A673 (cell line): ENCODE data around the gene COQ8A. TPM values are rescaled to one million over a fixed set of nuclear protein-coding genes. Genes with fewer than 3 reads are reported as not detected.

ENCODE experiments used
- BruUV-seq: library from RNA; stranded (reverse); fragments of 400-500 nt; replicated peaks from 2 replicates; lab custom pipeline; 2021; lab: Mats Ljungman, UMichigan
- CTCF ChIA-PET: fragments of 300-600 bp; sonication (Branson Sonifier 250); formaldehyde crosslinking; loops from one replicate; lab custom pipeline; 2022; ENCODE audit warnings: antibody characterized with exemption; lab: Charles Lee
- POLR2A ChIA-PET: fragments of 300-600 bp; sonication (Branson Sonifier 250); formaldehyde crosslinking; loops from one replicate; lab custom pipeline; 2022; ENCODE audit warnings: antibody characterized with exemption; ENCODE audit not compliant: low non-redundant PET; lab: Charles Lee
- DNase-seq: peaks from one replicate; pipeline ENCODE4 v3.0.0-alpha.2; 2015; ENCODE audit warnings: low spot score
- H3K27ac ChIP-seq: fragments of 200-600 bp; sonication (generic); 2 replicates; pipeline ENCODE4 v1.5.1; 2016; ENCODE audit warnings: mixed run types, low read depth, mild to moderate bottlenecking, mixed read lengths, antibody characterized with exemption, low read length; ENCODE audit not compliant: poor library complexity, severe bottlenecking
- H3K27me3 ChIP-seq: fragments of 200-600 bp; sonication (generic); replicated peaks from 2 replicates; pipeline ENCODE4 v1.6.1; 2017; ENCODE audit warnings: mixed run types, low read depth, mild to moderate bottlenecking, mixed read lengths, antibody characterized with exemption, low read length; ENCODE audit not compliant: insufficient read depth, poor library complexity
- H3K36me3 ChIP-seq: fragments of 200-600 bp; sonication (generic); 2 replicates; pipeline ENCODE4 v1.6.1; 2016; ENCODE audit warnings: mixed run types, mild to moderate bottlenecking, mixed read lengths, antibody characterized with exemption, low read length; ENCODE audit not compliant: insufficient read depth, poor library complexity, severe bottlenecking
- H3K4me1 ChIP-seq: fragments of 200-600 bp; sonication (generic); 2 replicates; pipeline ENCODE4 v1.6.1; 2017; ENCODE audit warnings: mixed run types, mild to moderate bottlenecking, mixed read lengths, antibody characterized with exemption, low read length; ENCODE audit not compliant: insufficient read depth, poor library complexity, severe bottlenecking
- H3K4me3 ChIP-seq: fragments of 200-600 bp; sonication (generic); 2 replicates; pipeline ENCODE4 v1.5.1; 2016; ENCODE audit warnings: low read depth, mixed run types, mild to moderate bottlenecking, mixed read lengths, low read length; ENCODE audit not compliant: poor library complexity, severe bottlenecking
- H3K9me3 ChIP-seq: fragments of 200-600 bp; sonication (generic); 2 replicates; pipeline ENCODE4 v1.6.1; 2016; ENCODE audit warnings: mixed run types, low read depth, mild to moderate bottlenecking, mixed read lengths, antibody characterized with exemption, low read length; ENCODE audit not compliant: poor library complexity, severe bottlenecking
- CTCF ChIP-seq: fragments of 300-800, 200-600 bp; sonication (generic); conservative IDR thresholded peaks from 2 replicates; pipeline ENCODE4 v1.5.1; 2017; ENCODE audit warnings: low read depth, mild to moderate bottlenecking, antibody characterized with exemption, low read length, moderate library complexity, mixed read lengths
- EZH2 ChIP-seq: fragments of 200-600 bp; sonication (generic); IDR thresholded peaks from 2 replicates; pipeline ENCODE4 v1.6.1; 2017; ENCODE audit warnings: borderline replicate concordance, low read depth, mild to moderate bottlenecking, mixed read lengths, antibody characterized with exemption, low read length; ENCODE audit not compliant: poor library complexity, severe bottlenecking
- intact Hi-C: fragments of 100-400 bp; cut with micrococcal nuclease; formaldehyde crosslinking; loops from one replicate; pipeline ENCODE4 v1.10.0; 2022; ENCODE audit not compliant: unreplicated experiment
- total RNA-seq: library from RNA; stranded (reverse); gene quantifications from 2 replicates; pipeline ENCODE4 v1.2.3, GENCODE V29; 2021

The COQ8A gene
- total RNA-seq, 1 experiment from 2014 or later = 7.7 TPM

DNA sequence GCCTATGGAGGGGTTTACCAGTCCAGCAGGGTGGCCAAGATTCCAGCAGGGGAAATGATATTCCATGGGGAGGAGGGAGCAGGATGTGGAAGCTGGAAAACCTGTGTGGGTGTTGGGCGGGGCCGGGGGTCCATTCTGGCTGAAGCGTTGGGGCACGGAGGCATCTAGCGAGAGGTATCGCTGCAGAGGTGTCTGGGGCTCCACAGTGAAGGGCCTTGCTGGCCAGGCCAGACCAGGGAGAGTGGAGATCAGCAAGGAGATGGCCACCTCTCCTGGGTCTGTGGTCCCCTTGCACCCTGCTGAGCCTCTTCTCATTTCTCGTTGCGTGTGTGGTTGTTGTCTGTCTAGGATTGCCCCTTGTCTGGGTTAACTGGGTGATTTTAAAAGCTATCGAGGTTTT is 6.2 kb downstream of the COQ8A start:
- no peak overlapping the region for H3K4me3 ChIP-seq
- H3K9me3 ChIP-seq = no peaks in the 10 kb centered on the region
- no peaks in the 10 kb centered on the region for H3K36me3 ChIP-seq
- no peak for DNase-seq
- CTCF ChIA-PET = no interaction called here
- H3K27me3 ChIP-seq = no peaks in the 10 kb centered on the region
- intact Hi-C loops = no loop called here
- no TSS peak for BruUV-seq
- H3K4me1 ChIP-seq = no peaks in the 10 kb centered on the region
- TF ChIP-seq EZH2 = no peak
- POLR2A ChIA-PET = no interaction called here
- no peak overlapping the region for H3K27ac ChIP-seq

DNA sequence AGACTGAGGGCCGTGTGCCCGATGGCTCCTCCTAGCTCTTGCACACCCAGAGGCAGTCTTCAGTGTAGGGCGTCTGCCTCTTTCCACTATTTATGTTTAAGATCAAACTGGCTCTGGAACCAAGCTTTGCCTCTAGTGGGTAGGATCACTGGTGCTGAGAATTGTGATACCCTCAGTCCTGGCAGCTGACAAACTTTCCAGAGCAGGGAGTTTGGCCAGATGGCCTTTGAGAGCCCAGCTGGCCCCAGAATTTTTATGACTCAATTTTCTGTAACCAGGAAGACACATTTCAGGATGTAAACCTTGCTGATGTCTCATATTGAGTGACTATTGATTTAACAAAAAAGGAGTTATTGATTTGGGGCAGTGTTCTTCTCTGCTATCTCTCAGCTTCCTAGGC is 6.7 kb downstream of the COQ8A start:
- TF ChIP-seq CTCF (no peak), EZH2 (no peak)
- intact Hi-C loops = no loop called here
- Histone ChIP-seq H3K36me3 (no peaks in the 10 kb centered on the region), H3K4me3 (no peak overlapping the region), H3K4me1 (no peaks in the 10 kb centered on the region), H3K27me3 (no peaks in the 10 kb centered on the region), H3K27ac (no peak overlapping the region), H3K9me3 (no peaks in the 10 kb centered on the region)
- ChIA-PET POLR2A (no interaction called here), CTCF (no interaction called here)
- no TSS peak for BruUV-seq
- DNase-seq = no peak

DNA sequence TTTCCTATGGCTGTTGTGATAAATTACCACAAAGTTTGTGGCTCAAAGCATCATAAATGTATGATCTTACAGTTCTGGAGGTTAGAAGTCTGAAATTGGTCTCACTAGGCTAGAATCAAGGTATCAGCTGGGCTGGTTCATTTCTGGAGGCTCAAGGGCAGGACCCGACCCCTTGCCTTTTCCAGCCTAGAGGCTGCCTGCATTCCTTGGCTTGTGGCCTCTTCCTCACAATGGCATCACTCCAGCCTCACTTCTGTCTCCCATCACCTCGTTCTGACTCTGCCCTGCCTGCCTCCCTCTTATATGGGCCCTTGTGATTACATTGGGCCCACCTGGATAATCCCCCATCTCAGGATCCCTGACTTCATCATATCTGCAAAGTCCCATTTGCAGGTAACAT is 8.0 kb downstream of the COQ8A start:
- no TSS peak for BruUV-seq
- no peak for DNase-seq
- no peaks in the 10 kb centered on the region for H3K27me3 ChIP-seq
- no peaks in the 10 kb centered on the region for H3K36me3 ChIP-seq
- no peak overlapping the region for H3K4me3 ChIP-seq
- TF ChIP-seq EZH2 = no peak
- TF ChIP-seq CTCF = no peak
- CTCF ChIA-PET = no interaction called here
- intact Hi-C loops = no loop called here
- H3K9me3 ChIP-seq = no peaks in the 10 kb centered on the region
- no peak overlapping the region for H3K27ac ChIP-seq
- no peaks in the 10 kb centered on the region for H3K4me1 ChIP-seq
- POLR2A ChIA-PET = interaction anchor here (0.6 kb wide), 1 partner anchor 434 kb away, joined by 3 read pairs; no protein-coding TSS in a partner anchor

GRCh38 chr1:226948480-226948879 is 8.4 kb downstream of the COQ8A start:
- Histone ChIP-seq H3K4me1 (no peaks in the 10 kb centered on the region), H3K27me3 (no peaks in the 10 kb centered on the region), H3K9me3 (no peaks in the 10 kb centered on the region), H3K4me3 (no peak overlapping the region), H3K27ac (no peak overlapping the region), H3K36me3 (no peaks in the 10 kb centered on the region)
- ChIA-PET CTCF (interaction anchor here (0.6 kb wide), 1 partner anchor 1066 kb away, joined by 3 read pairs; the partner anchor contains the start of gene TMEM63A), POLR2A (no interaction called here)
- TF ChIP-seq EZH2 (no peak), CTCF (no peak)
- BruUV-seq = no TSS peak
- intact Hi-C loops = no loop called here
- no peak for DNase-seq
